ENCODE results near the gene RAB36.
"Not testable (repeated sequence)": the region's sequence is repeated elsewhere in the genome, so short reads cannot be mapped to it uniquely, and the experiment has no call there.

RAB36 gene

DNA sequence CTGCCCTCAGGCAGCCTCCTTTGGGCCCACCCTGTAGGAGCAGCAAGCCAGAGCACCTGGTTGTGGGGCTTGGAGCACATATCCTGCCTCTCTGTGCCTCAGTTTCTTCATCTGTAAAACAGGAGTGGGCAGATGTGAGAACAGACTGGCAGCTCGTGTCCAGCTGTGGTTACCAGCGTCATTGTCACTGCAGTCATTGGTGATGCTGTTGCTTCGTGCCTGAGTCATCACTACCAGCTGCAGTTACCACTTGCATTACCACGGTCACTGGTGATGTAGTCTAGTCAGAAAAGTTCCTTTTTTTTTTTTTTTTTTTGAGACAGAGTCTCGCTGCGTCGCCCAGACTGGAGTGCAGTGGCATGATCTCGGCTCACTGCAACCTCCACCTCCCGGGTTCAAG lies 23.9 kb upstream of the RAB36 start:
- DNase-seq: no peak

DNA sequence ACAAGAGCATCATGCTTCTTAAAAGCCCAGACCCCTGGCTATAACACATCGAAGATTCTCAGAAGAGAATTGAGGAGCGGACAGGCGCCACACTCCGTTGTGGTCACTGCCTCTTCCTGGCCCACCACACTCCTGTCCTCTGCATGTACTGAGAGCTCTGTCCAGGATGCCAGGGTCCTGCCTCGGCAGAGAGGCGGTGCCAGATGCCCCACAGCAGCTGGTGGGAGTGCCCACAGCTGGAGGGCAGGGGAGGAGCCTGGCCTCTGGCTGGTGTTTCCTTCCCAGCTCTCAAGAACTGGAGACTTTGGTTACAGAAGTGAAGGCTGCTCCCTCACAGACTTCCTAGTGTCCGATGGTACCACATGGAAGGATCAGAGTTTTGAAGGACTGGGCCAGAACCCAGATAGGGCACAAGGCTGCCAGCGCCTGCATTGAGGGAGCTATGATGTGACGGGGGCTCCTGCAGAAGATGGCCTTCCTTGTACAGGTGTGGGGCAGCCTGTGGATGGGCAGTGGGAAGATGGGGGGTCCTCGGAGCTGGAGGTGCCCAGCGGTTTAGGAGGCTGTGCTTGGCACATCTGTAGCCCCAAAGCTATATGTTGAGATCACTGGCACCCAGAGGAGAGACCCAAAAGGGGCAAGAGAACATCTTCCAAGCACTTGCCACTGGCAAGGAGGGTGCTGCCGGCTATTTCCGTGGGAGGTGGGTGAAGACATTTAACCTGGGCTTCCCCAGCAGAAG lies 22.9 kb upstream of the RAB36 start:
- no peak for DNase-seq

DNA sequence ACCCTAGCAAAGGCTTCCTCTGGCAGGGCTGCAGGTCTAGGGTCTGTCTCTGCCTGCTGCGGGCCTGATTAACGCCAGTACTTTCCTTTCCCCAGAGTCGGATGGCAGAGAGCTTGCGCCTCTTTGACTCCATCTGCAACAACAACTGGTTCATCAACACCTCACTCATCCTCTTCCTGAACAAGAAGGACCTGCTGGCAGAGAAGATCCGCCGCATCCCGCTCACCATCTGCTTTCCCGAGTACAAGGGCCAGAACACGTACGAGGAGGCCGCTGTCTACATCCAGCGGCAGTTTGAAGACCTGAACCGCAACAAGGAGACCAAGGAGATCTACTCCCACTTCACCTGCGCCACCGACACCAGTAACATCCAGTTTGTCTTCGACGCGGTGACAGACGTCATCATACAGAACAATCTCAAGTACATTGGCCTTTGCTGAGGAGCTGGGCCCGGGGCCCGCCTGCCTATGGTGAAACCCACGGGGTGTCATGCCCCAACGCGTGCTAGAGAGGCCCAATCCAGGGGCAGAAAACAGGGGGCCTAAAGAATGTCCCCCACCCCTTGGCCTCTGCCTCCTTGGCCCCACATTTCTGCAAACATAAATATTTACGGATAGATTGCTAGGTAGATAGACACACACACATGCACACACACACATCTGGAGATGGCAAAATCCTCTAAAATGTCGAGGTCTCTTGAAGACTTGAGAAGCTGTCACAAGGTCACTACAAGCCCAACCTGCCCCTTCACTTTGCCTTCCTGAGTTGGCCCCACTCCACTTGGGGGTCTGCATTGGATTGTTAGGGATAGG lies 22.1 kb upstream of the RAB36 start:
- DNase-seq: no peak

DNA sequence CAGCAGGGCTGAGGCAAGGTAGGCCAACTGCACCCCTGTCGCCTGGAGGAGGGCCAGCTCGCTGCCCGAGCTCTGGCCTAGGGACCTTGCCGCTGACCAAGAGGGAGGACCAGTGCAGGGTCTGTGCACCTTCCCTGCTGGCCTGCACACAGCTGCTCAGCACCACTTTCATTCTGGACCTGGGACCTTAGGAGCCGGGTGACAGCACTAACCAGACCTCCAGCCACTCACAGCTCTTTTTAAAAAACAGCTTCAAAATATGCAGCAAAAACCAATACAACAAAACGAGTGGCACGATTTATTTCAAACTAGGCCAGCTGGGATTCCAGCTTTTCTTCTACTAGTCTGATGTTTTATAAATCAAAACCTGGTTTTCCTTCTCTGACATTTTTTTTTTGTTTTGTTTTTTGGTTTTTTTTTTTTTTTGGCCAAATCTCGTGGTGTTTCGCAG lies 21.4 kb upstream of the RAB36 start:
- DNase-seq: no peak

DNA sequence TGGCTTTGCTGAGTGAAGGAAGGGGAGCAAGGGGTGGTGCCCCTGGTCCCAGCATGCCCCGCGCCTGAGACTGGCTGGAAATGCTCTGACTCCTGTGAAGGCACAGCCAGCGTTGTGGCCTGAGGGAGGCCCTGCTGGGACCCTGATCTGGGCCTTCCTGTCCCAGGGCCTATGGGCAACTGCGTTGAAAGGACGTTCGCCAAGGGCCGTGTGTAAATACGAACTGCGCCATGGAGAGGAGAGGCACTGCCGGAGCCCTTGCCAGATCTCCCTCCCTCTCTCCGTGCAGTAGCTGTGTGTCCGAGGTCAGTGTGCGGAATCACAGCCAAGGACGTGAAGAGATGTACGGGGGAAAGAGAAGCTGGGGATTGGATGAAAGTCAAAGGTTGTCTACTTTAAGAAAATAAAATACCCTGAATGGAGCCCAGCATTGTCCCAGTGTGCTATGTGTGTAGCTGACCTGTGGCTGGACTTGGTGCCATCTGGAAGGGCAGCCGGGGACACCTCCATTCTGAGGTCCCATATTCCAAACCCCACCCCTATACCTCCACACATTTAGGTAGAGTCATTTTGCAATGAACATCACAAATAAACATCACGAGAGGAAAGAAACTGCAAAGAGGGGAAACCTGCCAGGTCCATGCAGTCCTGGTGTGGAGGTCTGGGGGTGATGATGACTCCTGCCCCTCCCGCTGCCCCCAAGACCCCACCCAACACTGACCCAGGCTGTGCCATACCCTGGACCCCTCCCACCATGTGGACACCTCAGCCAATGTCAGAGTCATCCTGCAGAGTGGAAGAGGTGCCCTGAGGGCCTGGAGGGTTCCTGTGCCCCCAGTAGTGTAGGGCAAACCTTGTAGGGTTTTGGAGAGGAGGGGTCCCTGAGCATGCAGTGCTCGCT lies 20.4 kb upstream of the RAB36 start:
- DNase-seq: no peak

DNA sequence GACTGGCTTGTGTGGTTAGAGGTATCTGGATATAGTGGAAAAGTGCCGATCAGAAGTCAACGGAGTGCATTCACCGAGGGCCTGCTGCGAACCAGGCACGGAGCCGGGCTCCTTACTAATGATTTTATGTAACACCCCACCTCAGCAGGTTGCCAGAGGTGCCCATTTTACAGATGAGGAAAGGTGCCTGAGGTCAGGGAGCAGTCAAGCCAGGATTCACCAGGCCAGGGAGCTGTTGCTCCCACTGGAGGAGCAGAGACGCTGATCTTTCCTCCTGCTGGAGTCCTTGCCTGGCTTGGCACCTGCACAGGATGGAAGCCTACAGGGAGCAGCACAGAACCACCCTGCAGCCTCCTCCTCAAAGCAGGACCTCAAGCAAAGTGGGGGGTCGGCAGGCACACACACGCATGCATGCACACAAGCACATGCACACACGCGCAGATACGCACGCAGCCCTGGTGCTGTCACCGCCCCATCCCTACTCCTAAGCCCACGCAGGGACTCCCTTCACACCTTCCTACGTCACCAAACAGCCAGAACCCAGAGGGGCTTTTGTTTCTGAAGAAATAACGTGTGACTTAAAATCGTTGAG lies 19.7 kb upstream of the RAB36 start:
- DNase-seq: no peak

DNA sequence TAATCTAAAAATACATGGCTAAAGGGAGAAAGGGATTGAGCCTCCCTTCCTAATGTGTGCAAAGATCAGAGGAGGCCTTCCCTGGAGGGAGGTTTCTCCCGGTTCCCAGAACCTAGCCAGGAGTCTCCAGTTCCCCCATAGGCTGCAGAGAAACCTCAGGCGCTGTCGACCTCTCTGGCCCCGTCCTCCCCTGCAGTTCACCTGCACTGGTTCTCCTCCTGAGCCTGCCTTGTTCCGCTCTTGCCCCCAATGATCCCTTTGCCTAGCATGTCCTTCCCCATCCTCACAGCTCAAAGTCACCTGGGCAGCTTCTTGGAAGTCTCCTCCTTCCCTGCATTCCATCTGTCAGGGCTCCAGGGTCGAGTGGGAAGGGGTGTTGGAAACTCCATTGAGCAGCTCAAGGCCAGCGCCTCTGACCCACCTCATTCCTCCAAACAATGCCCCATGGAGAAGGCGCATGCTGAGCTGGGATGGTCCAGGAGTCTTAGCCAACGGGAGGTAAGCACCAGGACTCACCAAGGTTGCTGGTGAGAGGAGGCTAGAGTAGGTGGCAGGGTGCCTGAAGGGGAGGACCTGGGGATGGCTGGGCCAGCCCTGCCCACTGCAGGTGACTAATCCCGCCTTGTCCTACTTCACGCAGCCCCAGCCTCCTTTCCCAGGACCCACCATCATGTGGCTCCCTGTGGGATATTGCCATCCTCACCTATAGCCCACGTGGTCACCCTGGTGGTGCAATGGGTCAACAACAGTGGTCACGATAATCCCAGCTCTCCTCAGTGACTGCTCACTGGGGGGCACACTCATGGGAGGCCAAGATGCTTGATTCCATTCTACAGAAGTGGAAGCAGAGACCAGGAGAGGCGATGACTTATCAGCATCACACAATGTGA lies 18.9 kb upstream of the RAB36 start:
- no peak for DNase-seq

DNA sequence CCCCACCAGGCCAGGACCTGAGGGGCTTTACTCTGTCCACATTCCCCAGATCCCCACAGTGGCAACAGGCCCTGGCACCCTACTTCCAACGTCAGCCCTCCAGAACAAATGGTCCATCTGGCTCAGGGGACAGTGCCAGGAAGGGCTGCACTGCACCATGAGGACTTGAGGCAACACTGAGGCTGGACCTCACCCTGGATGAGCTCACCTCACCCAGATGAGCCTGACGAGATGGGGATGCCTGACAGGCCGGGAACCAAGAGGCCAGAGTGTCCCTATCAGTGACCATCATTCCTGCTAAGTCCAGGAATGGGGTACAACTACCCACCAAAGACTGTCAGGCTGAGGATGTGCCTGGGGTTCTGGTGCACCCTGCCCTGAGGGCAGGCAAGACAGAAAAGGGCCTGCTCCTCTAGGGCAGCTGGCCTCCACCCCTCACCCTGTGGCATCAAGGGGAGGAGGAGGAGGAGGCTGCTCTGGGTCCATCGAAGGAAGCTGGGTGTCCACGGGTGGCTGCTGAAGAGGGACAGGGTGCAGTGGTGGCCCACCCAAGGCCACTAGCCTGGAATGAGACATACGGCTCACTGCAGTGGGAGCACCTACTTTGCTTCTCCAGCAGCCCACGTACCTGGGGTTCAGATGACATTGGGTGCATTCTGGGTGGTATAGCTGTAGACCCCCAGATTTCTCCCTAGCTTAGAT lies 18.1 kb upstream of the RAB36 start:
- no peak for DNase-seq

DNA sequence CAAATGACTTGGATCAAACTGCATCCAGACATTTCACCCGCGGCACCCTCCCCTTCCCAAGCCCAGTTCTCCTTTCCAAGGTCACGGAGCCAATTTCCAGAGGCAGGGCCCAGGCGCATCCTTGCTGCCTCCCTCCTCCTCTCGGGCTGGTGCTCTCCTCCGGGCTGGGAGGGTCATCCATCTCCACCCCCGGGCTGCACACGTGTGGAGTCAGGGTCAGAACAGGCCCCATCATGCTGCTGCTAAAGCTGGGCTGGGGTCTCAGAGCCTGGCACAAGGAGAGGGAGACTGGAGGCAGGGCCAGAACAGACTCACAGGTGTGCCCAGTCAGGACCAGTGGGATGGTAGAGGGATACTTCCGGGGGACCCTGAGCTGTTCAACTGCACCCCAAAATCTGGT lies 17.5 kb upstream of the RAB36 start:
- no peak for DNase-seq

DNA sequence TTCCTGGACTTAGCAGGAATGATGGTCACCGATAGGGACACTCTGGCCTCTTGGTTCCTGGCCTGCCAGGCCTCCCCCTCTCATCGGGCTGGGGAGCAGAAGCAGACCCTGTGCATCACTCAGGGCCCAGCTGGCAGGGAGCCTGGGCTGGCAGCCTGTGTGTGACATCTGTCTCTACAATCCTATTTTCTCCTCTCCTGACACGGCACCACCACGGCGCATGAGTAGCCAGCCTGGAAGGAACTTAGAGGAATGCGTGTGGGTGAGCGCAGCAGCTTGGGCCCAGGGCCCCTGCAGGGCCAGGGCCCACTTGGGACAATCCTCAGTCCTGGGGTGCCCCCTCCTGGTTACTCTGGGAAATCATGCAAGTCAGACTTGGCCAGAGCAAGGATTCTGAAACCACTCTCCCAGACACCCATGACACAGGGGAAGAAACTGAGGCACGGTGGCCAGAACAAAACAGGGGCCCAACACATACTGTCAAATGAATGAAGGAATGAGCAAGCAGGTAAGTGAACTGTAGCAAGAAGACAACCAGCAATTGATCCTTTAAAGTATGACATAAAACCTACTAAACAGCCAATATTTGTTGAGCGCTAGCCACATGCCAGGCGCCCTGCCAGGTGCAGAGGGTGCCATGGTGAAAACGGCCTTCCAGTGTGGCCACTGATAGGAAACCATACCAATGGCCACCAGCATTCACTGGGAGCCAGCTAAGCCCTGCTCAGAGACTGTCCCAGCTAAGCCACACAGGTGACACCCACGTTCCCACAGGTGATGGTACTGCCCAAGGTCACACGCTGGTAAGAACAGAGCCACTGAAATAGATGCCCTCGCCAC lies 16.8 kb upstream of the RAB36 start:
- peak; percentile 72 for DNase-seq

DNA sequence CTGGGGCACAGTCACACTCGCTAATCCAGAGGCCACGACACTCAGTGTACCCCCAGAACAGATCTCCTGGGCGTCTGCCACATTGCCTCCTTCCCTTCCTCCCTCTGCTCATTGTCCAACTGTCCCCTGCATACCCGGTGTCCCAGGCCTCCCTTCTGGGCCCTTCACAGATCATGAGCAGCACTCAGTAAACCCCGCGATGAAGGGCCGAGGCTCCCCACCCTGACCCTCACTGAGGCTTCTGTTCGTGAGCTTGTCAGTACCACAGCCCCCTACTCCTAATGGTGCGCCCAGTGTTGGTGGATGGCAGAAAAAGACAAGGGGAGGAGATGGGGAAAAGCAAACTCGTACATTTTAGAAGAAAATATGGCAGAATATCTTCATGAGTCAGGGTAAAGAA lies 16.1 kb upstream of the RAB36 start:
- DNase-seq: no peak

DNA sequence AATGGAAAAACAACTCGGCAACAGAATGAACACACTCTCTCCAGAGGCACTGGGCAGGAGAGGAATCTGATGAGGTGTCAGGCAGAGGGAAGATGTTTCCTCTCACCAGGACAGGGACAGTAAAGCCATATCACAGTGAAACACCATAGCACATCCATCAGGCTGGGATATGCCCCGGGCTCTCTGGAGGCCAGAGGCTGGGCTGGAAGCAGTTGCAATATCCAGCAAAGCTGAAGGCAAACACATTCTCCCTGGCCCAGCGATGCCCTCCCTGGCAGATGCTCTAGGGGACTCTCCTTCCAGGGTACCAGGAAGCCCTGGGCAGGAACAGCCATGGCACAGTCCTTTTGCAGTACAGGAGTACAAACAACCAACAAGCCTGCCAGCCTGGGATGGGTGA lies 14.6 kb upstream of the RAB36 start:
- DNase-seq: no peak

DNA sequence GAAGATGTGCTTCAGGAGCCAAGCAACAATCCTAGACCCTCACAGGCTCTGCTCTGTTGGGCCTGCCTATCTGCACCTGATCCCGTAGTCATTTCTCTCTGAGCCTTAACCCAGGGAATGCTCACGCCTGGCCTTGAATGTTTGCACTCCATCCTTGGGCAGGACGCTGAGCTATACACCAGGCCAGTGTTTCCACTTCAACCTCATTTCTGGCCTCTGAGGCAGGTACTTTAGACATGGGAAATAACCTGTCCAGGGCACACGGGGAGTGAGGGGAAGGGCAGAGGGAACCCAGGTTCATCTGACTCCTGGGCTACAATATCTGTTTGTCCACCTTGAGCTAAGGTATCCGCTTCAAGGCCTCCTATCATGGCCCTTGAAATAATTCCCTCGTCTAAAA lies 13.3 kb upstream of the RAB36 start:
- DNase-seq: no peak

DNA sequence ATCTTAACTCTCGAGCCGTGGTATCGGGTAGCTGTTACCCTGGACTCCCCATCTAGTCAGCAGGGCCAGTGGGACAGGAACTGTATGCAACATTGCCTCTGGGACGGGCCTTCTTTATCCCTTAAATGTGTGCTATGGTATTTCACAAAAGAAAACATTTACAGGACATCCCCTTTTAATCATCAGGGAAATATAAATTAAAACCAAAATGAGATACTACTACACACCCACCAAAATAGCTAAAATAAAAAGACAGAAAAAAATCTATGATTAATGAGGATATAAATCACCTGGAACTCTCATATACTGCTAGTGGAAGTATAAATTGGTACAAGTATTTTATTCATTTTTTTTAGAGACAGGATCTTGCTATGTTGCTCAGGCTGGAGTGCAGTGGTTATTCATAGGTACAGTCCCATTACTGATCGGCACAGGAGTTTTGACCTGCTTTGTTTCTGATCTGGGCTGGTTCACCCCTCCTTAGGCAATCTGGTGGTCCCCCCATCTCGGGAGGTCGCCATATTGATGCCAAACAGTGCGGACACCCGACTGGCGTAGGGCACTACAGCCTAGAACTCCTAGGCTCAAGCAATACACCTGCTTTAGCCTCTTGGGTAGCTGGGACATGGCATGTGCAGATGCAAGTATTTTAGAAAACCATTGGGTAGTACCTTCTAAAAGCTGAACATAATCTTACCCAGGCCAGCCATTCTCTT lies 12.7 kb upstream of the RAB36 start:
- no peak for DNase-seq

DNA sequence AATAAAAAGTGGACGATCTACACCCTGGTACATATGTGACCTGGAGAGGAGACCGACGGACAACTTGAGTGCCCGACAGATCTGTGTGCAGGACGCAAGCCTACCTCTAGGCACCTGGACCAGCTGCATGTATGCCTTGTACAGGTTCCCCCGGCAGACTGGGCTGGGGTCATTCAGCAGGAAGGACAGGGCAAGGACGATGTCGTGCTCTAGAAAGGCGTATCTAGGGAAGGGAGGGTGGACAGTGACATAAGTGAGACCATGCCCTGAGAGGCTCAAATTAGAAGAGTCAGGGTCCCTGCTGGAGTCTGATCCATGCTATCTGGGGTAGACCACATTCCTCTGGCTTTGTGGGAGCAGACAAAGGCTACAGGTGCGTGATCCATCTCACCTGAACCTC lies 11.4 kb upstream of the RAB36 start:
- DNase-seq: no peak

DNA sequence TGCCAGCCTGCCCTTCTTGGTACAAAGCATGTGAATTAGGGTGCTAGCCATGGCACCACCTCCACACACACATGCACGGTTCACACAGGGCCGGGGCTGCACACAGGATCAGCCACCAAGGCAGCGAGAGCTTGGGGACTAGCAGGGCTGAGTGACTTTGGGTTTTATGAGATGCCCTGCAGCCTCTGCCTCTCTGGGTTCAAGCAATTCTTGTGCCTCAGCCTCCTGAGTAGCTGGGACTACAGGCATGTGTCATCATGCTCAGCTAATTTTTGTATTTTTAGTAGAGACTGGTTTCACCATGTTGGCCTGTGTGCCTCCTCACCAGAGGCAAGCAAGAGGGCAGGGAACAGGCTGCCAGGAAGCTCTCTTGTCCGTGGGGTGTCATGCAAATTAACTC lies 8.3 kb upstream of the RAB36 start:
- DNase-seq: not testable (repeated sequence)

DNA sequence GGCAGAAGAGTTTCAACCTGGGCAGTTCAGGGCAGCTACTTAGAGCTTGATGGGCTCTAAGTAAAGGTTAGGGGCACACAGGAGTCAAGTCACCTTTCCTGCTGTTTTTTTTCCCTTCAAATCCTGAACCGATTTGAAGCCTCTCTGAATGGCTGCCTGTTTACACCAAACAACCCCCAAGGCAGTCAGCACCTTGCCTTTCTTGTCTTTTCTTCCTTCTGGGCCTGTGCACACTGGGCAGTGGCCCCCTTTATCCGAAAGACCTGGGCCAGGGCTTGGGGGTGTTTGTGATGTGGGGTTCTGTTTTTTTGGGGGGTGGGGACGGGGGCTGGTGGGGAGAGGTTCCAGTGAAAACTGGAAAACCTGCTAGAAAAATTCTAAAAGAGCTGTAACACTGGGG lies 7.8 kb upstream of the RAB36 start:
- no peak for DNase-seq

DNA sequence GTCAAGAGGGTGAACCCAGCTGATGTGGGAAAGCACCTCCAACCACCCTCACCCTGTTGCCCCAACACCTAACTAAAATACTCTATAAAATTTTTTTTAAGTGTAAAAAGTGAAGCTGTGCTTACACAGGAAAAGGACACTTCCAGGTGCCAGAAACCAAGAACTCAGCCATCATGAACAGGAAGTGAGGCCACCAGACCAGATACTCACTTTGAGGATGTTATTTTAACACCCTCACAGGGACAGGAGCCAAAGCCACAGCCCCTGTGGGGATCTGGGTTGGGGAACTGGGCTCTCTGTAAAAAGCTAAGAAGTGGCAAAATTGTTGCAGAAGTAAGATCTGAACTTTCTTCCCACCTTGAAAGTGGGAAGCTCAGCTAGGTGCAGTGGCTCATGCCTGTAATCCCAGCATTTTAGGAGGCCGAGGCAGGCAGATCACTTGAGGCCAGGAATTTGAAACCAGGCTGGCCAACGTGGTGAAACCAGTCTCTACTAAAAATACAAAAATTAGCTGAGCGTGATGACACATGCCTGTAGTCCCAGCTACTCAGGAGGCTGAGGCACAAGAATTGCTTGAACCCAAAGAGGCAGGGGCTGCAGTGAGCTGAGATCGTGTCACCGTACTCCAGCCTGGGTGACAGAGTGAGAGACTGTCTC lies 7.2 kb upstream of the RAB36 start:
- peak; percentile 27 for DNase-seq

Data from T-helper 9 cell (primary cell).